ENCODE results near the gene EPN2. TPM values are rescaled to one million over a fixed set of nuclear protein-coding genes. Genes with fewer than 3 reads are reported as not detected.

EPN2 gene
- total RNA-seq, 2 donors from 2014 or later = 28.7 to 47.9 TPM

DNA sequence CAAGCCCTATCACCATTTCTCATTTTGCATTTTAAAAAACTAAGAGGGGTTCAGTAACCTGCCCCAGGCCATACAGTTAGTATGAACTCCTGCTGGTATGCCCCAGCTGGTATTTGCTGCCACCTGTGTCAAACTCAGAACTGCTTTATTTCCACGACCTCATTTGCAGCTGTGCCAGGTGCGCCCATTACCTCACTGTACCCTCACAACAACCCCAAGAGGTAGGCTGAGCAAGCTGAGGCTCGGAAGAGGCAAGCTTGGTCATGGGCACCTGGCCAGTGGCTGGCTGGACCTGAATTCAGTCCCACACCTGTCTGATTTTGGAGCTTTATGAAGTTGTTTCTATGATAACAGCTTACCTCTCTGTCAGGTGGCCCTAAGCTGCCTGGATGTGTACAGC, 7.6 kb downstream of the EPN2 start:
- no peaks in the 10 kb centered on the region for H3K9me3 ChIP-seq
- no peak for DNase-seq (ENCODE audit: low spot score)
- no peaks in the 10 kb centered on the region for H3K27me3 ChIP-seq (replicated peaks; ENCODE audit: insufficient read depth)
- no peak for ATAC-seq (ENCODE audit: insufficient number of reproducible peaks, low FRiP score, low read depth)
- no peak overlapping the region for H3K4me3 ChIP-seq
- no peaks in the 10 kb centered on the region for H3K36me3 ChIP-seq
- TF ChIP-seq, protein P1, sequence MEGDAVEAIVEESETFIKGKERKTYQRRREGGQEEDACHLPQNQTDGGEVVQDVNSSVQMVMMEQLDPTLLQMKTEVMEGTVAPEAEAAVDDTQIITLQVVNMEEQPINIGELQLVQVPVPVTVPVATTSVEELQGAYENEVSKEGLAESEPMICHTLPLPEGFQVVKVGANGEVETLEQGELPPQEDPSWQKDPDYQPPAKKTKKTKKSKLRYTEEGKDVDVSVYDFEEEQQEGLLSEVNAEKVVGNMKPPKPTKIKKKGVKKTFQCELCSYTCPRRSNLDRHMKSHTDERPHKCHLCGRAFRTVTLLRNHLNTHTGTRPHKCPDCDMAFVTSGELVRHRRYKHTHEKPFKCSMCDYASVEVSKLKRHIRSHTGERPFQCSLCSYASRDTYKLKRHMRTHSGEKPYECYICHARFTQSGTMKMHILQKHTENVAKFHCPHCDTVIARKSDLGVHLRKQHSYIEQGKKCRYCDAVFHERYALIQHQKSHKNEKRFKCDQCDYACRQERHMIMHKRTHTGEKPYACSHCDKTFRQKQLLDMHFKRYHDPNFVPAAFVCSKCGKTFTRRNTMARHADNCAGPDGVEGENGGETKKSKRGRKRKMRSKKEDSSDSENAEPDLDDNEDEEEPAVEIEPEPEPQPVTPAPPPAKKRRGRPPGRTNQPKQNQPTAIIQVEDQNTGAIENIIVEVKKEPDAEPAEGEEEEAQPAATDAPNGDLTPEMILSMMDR (IDR thresholded peaks at IDR 0.05) = no peak
- H3K27ac ChIP-seq = no peak overlapping the region
- peaks cover 14 to 33% of the 10 kb centered on the region in 2 donors for H3K4me1 ChIP-seq (ENCODE audit: control insufficient read depth in 1 of 2, low read depth in 2 of 2)

DNA sequence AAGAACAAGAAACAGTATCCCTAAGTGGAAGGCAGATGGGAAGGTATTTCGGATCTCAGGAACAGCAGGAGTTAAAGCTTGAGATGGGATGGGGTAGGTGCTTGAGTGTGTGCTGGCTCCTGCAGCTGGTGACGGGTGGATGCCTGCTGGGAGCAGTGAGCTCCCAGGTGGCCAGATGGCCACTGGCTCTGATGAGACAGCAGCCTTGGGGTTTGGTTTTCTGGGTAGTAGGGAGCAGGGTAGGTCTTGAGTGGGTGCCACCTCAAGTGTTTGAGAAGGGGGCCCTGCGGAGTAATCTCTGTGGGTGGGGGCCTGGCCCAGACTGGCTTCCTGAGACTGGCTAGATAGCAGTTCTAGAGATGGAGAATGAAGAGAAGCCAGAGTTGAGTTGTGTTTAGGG, 10.3 kb downstream of the EPN2 start:
- no peak for DNase-seq (ENCODE audit: low spot score)
- Histone ChIP-seq H3K4me3 (no peak overlapping the region), H3K27ac (peak overlapping the region in 1 of 2 donors; percentile 57), H3K27me3 (replicated peaks; ENCODE audit: insufficient read depth) (no peaks in the 10 kb centered on the region), H3K9me3 (no peaks in the 10 kb centered on the region), H3K4me1 (ENCODE audit: control insufficient read depth in 1 of 2, low read depth in 2 of 2) (peaks cover 20 to 46% of the 10 kb centered on the region in 2 donors), H3K36me3 (no peaks in the 10 kb centered on the region)
- no peak for ATAC-seq (ENCODE audit: insufficient number of reproducible peaks, low FRiP score, low read depth)
- TF ChIP-seq, protein P1 (IDR thresholded peaks at IDR 0.05) = no peak

GRCh38 chr17:19248151-19248927, 11.2 kb downstream of the EPN2 start:
- H3K4me1 ChIP-seq (ENCODE audit: control insufficient read depth in 1 of 2, low read depth in 2 of 2) = peaks cover 20 to 46% of the 10 kb centered on the region in 2 donors
- DNase-seq (ENCODE audit: low spot score) (no peak), ATAC-seq (ENCODE audit: insufficient number of reproducible peaks, low FRiP score, low read depth) (no peak)
- TF ChIP-seq, protein P1 (IDR thresholded peaks at IDR 0.05) = no peak
- H3K9me3 ChIP-seq = no peaks in the 10 kb centered on the region
- peak overlapping the region; percentile 56 to 65 for H3K27ac ChIP-seq
- no peaks in the 10 kb centered on the region for H3K36me3 ChIP-seq
- H3K27me3 ChIP-seq (replicated peaks; ENCODE audit: insufficient read depth) = no peaks in the 10 kb centered on the region
- H3K4me3 ChIP-seq = no peak overlapping the region

GRCh38 chr17:19248928-19249574, 11.9 kb downstream of the EPN2 start:
- DNase-seq (ENCODE audit: low spot score) (no peak), ATAC-seq (ENCODE audit: insufficient number of reproducible peaks, low FRiP score, low read depth) (peak; percentile 23)
- H3K27ac ChIP-seq = peak overlapping the region; percentile 56 to 65
- H3K4me3 ChIP-seq = no peak overlapping the region
- no peaks in the 10 kb centered on the region for H3K9me3 ChIP-seq
- no peaks in the 10 kb centered on the region for H3K36me3 ChIP-seq
- TF ChIP-seq, protein P1 (IDR thresholded peaks at IDR 0.05) = no peak
- peaks cover 20 to 46% of the 10 kb centered on the region in 2 donors for H3K4me1 ChIP-seq (ENCODE audit: control insufficient read depth in 1 of 2, low read depth in 2 of 2)
- no peaks in the 10 kb centered on the region for H3K27me3 ChIP-seq (replicated peaks; ENCODE audit: insufficient read depth)

DNA sequence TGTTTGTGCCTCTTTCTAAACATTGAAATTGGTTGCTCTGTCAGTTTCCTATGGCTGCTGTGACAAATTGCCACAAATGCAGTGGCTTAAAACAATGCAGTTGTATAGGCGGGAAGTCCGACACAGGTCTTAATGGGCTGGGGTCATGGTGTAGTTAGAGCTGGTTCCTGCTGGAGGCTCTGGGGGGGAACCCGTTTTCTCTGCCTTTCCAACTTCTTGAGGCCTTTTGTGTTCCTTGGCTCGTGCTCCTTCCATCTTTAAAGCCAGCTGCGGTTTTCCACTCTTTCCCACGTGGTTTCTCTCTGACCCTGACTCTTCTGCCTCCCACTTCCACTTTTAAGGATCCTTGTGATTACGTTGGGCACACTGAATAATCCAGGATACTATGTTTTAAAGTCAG, 12.5 kb downstream of the EPN2 start:
- TF ChIP-seq, protein P1 (IDR thresholded peaks at IDR 0.05) = no peak
- H3K36me3 ChIP-seq = no peaks in the 10 kb centered on the region
- no peaks in the 10 kb centered on the region for H3K27me3 ChIP-seq (replicated peaks; ENCODE audit: insufficient read depth)
- peak overlapping the region; percentile 56 to 65 for H3K27ac ChIP-seq
- no peak for ATAC-seq (ENCODE audit: insufficient number of reproducible peaks, low FRiP score, low read depth)
- no peak overlapping the region for H3K4me3 ChIP-seq
- H3K4me1 ChIP-seq (ENCODE audit: control insufficient read depth in 1 of 2, low read depth in 2 of 2) = peaks cover 20 to 46% of the 10 kb centered on the region in 2 donors
- DNase-seq (ENCODE audit: low spot score) = no peak
- H3K9me3 ChIP-seq = no peaks in the 10 kb centered on the region
